ENCODE measurements around the gene E2F7. TPM values are rescaled to one million over a fixed set of nuclear protein-coding genes. Genes with fewer than 3 reads are reported as not detected.

The E2F7 gene
- total and polyA plus RNA-seq, 2 of the 13 experiments (the other 11 are each of a cell fraction or from before 2014, with no cell fraction given), result 1.7 to 7.3 TPM

DNA sequence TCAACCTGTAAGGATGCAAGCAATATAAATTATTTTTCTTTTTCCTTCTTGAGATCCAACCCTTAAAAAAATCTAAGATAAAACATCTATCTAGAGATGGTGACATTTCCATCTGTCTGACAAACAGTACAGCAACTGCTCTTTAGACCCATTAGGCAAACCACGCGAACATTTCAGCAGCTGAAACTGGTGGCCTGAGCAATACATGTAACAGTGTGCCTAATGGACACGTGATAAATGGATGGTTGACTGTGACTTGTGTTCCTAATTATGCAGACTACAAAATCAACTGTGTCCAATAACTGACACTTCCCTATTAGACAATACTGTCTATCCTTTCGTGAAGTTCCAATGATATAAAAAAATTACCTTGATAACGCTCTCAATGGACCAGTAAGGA is 18.9 kb downstream of the E2F7 start (continued):
- TF ChIP-seq SMYD3 (CRISPR knock-in tag; IDR thresholded peaks at IDR 0.05) (no peak), ZNF83 (CRISPR knock-in tag; IDR thresholded peaks at IDR 0.05; ENCODE audit: borderline replicate concordance) (no peak), RFXAP (CRISPR knock-in tag; IDR thresholded peaks at IDR 0.05; ENCODE audit: borderline replicate concordance) (no peak), ZNF644 (CRISPR knock-in tag; IDR thresholded peaks at IDR 0.05; ENCODE audit: low read depth) (no peak), MTA1 (CRISPR knock-in tag; IDR thresholded peaks at IDR 0.05; ENCODE audit: borderline replicate concordance) (no peak)
- TF ChIP-seq, protein P1, sequence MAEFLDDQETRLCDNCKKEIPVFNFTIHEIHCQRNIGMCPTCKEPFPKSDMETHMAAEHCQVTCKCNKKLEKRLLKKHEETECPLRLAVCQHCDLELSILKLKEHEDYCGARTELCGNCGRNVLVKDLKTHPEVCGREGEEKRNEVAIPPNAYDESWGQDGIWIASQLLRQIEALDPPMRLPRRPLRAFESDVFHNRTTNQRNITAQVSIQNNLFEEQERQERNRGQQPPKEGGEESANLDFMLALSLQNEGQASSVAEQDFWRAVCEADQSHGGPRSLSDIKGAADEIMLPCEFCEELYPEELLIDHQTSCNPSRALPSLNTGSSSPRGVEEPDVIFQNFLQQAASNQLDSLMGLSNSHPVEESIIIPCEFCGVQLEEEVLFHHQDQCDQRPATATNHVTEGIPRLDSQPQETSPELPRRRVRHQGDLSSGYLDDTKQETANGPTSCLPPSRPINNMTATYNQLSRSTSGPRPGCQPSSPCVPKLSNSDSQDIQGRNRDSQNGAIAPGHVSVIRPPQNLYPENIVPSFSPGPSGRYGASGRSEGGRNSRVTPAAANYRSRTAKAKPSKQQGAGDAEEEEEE (CRISPR knock-in tag; IDR thresholded peaks at IDR 0.05; ENCODE audit: borderline replicate concordance), result no peak

DNA sequence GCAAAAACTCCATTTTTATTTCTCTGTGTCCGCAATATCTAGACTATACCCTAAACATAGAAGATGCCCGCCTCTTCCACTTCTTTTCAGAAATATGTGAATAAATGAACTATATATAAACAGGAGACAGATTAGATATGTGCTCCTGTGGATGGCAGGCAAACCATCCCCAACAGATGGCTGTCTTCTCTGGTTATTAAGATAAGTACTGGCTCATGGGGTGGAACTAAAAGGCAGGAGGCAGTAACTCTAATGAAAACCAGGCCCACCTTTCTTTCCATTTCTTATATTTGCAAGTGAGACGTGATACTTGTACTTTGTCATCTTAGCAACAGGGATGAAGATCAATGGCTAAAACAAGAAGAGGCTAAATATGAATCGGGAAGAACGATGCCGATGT is 20.2 kb downstream of the E2F7 start:
- intact Hi-C loops (cut with micrococcal nuclease; ENCODE audit: unreplicated experiment), result no loop called here
- DNase-seq (ENCODE audit: low spot score) (no peak), FAIRE-seq (no peak), ATAC-seq (no peak)
- no peak for TF ChIP-seq PITX1 (CRISPR knock-in tag; IDR thresholded peaks at IDR 0.05)
- no peak overlapping the region for H2AFZ ChIP-seq (ENCODE audit: low read length)
- CTCF ChIA-PET (ENCODE audit: low intra/inter-chr PET ratio, low total read pairs), result no interaction called here
- no peaks in the 10 kb centered on the region for H4K20me1 ChIP-seq (ENCODE audit: insufficient read depth, low read length)
- no peak overlapping the region for H3K27ac ChIP-seq (ENCODE audit: extremely low read length, insufficient read depth, low read length)
- POLR2A ChIA-PET, result no interaction called here
- BruUV-seq (replicated peaks), result no TSS peak
- peaks cover 8 to 35% of the 10 kb centered on the region in 2 experiments; a peak in 4 of 5 replicates for H3K36me3 ChIP-seq (replicated peaks in 1 of 2; ENCODE audit: control insufficient read depth in 1 of 2, insufficient read depth in 2 of 2, low read length in 2 of 2)
- H3K79me2 ChIP-seq (ENCODE audit: insufficient read depth, low read length), result no peaks in the 10 kb centered on the region
- no peak overlapping the region for H3K4me2 ChIP-seq (ENCODE audit: low read depth, low read length)
- no peak overlapping the region for H3K4me3 ChIP-seq (replicated peaks in 1 of 3; ENCODE audit: insufficient read depth in 1 of 3, low read depth in 2 of 3, low read length in 3 of 3)
- no peaks in the 10 kb centered on the region for H3K9me3 ChIP-seq (ENCODE audit: low read length)
- no peaks in the 10 kb centered on the region for H3K27me3 ChIP-seq (ENCODE audit: control insufficient read depth in 1 of 2, insufficient read depth in 2 of 2, low read length in 2 of 2)
- H3K9ac ChIP-seq (ENCODE audit: insufficient read depth, low read depth, low read length), result no peak overlapping the region
- WGBS (ENCODE audit: low lambda C conversion rate), result 89% methylated on average over 6 of the region's 6 CpGs
- no peaks in the 10 kb centered on the region for H3K4me1 ChIP-seq (ENCODE audit: insufficient read depth, low read length)
- in situ Hi-C loops (cut with HindIII; ENCODE audit: extremely low pct_ligation_motif_present, low pct_unique_long_range_greater_than_20kb), result no loop called here
